Stimulated activated CD8-positive, alpha-beta memory T cell treated with anti-CD3 and anti-CD28 coated beads, Interleukin-7, amount 100 ng/mL, for 1 hour (primary cell): ENCODE results near the gene FBXL4.

Experiments
- DNase-seq, 2 donors: peaks; one replicate each; pipeline ENCODE4 v3.0.0-alpha.2; 2020; ENCODE audit warnings: low read depth in 2 of 2

Gene FBXL4

GRCh38 chr6:98838975-98839374, 108.8 kb downstream of the FBXL4 start:
- DNase-seq, result no peak

DNA sequence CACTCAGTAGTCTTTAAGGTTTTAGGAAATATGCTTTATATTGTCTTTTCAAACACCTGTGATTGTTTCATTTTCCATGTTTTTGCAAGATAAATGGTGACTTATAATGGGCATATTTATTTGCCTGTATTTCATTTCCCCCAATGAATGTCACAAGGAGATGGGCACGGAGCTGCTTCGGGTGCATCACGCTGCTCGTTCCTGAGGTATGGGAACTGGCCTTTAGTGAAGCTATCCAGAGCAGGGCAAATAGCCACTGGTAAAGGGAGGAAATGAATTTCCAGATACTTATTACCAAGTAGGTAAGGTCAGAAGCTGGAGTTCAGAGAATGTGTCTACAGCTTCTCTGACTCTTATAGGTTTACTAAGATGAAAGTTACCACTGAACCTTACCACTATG, 109.7 kb downstream of the FBXL4 start:
- DNase-seq, result no peak

DNA sequence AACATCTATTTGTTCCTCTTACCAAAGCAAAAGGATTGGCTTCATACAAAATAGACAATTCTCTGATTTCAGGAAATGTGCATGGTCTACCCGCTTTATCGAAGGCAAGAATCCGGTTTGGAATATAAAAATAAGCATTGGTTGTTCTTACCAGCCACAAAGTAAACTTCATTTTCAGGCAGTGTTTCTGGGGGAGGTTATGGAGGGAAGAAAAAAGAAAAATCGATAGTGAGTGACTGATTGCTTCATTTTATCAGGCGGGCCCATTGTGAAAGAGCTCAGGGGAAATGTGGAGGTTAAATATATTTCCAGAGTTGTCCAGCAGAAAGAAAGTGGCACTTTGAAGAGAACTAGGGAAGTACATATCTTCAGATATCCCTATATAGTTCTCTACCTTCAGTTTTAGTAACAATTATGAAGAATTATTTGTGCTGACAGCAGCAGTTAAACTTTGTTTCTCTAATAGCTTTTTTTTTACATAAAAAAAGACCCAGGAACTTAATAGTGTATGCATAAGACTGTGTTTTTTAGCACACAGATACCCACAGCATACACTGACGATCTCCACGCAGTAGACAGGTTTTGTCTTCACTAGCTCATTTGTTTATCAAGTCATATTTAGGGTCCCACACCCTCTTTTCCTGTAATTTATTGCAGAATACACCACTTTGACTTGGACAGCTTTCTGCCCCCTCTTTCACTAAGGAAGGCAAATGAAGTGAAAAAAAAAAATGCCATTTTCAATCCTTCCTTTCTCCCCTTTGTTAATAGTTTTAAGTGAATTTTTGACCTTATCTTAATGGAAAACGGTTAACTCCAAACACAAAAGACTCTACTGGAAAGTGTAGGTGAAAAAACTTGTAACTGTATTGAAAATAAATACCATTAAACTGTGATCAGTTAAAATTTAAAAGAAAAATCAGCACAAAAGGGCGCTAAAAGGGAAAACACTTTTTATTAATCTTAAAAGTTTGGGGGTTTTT, 110.5 kb downstream of the FBXL4 start:
- DNase-seq, result no peak

GRCh38 chr6:98836025-98836961, 111.5 kb downstream of the FBXL4 start:
- DNase-seq, result no peak

GRCh38 chr6:98835149-98836024, 112.4 kb downstream of the FBXL4 start:
- DNase-seq, result no peak

DNA sequence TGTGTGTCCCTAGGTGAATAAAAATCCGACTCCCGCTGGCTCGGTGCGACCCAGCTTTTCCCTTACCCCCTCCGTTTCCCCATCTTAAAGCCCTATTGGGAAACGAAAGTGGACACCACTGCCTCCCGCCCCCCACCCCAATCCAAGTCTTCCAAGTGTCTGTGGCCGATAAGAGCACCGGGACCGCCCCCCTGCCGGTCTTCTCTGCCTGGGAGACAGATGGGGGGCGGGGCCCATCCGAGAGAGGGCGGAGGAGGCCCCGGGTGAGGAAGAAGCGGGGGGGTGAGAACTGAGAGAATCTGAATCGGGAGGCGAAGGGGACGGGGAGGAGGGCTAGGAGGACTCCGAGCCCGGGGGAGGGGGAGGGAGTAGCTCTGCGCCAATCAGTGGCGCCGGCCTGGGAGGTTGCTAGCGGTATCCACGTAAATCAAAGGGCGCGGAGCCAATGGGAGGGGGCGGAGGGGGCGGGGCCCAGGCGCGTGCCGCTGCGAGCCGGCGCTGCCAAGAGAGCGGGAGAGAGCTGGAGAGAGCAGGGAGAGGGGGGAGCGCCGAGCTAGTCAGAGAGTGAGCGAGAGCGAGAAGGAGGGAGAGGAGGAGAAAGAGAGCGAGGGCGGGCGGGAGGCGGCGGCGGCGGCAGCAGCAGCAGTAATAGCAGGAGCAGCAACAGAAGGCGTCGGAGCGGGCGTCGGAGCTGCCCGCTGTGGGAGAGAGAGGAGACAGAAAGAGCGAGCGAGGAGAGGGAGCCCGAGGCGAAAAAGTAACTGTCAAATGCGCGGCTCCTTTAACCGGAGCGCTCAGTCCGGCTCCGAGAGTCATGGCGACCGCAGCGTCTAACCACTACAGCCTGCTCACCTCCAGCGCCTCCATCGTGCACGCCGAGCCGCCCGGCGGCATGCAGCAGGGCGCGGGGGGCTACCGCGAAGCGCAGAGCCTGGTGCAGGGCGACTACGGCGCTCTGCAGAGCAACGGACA, 113.4 kb downstream of the FBXL4 start, which contains the start of gene POU3F2:
POU3F2 (plus strand) TSS at position 515 of the 972 bp plus-strand sequence; CDS start at position 815, 300 bp downstream.
- peak in 1 of 2 donors; percentile 21 for DNase-seq

- DNase-seq, result no peak
Observed at GRCh38 chr6:98833307-98834059, 114.3 kb downstream of the FBXL4 start.

DNA sequence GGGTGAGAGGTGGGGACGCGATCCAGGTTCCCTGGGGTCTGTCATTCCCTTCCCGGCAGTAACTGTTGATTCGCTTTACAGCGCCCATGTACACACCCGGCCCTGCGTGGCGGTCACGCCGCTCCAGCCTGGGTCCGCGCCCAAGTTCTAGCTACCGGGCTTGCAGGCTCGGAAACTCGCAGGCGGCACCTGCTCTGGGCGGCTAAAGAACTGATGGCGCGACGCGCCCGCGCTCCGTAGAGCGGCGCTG, 114.8 kb downstream of the FBXL4 start:
- DNase-seq, result no peak

DNA sequence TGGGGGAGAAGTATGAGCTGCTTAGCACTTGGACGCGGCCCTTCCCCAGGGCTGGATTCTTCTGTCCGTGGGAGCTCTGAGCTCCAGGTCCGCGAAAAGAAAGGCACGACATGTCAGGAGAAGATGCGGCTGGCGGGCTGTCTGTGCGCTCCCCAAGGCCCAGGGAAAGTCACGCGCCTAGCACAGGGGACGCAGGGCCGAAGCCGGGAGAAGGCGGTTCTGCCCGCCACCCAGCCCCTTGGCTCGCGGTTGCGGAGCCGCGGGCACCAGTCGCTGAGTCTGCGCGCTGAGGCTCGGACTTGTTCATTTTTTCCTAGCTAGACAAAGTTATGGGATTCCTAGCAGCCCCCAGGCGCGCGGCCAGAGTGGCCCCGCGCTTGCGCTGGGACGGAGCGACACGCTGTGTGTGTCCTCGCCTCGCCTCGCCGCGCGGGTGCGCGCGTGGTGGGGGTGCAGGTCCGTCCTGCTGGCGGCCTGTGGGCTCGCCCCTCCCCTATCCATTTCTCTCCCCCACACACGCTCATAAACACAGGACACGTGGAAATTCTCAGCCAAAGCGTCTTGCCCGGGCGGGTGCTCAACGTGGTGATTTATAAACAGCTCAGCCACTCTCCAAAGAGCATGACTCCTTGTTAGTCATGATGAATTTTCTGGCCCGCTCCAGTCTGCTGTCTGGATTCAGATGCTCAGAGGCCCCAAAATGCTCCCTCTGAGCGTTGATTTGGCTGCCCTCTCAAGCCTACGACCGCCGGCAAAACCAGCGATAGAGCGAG, 115.3 kb downstream of the FBXL4 start:
- DNase-seq, result no peak

DNA sequence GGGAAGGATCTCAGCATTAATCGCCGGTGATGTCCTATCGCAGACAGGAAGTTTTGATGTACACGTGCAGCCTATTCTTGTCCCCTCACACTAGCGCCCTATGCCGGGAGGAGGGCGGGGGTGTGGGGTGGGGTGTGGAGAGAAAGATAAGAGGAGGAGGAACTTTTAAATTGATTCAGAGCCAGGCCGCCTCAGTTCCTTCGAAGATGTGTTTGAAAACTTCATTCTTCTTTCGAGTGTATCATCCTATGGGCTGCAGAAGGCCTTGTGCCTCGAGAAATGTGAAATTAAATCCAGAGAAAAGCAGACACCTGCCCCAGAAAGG, 115.8 kb downstream of the FBXL4 start:
- no peak for DNase-seq

DNA sequence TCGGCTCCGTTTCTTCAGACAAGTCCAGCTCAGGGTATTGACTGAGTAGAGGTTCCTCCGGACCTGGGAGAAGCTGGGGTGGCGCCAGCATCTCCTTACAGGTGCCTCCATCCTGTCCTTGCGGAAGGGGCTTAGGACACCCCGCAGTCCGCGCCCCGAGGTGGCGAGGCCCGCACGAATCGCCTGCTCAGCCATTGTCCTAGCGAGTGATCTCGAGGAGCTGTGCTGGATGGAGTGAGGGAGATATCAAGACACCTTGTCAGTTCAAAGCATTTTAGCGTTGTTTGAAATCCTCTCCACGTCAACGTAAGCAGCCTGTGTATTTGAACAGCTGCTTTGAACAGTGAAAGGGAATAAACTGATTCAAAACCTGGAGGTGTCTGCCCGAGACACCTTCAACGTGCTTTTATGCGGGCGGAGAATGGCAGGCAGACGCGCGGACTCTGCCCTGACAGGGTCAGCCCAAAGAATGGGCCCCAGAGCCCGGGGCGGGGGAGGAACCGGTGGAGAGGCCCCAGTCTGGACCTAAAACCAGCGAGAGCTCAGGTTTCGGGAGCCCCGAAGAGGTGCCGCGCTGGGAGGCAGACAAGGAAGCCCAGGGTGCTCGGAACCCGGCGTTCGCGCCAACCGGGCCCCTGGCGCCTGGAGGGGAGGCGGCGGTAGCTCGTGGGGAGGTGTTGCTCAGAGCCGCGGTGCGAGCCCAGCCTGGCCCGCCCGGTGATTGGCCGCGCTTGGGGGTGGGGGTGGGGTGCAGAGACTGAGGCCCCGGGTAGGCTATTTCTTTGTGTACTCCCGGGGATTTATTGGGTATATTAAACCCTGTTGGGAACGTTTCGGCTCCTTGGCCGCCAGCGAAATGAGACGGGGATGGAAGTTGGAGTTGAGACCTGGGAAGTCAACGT, 116.4 kb downstream of the FBXL4 start:
- DNase-seq, result no peak

GRCh38 chr6:98830146-98830545, 117.6 kb downstream of the FBXL4 start:
- no peak for DNase-seq

GRCh38 chr6:98828941-98829411, 118.8 kb downstream of the FBXL4 start:
- no peak for DNase-seq

- DNase-seq, result no peak
Observed at GRCh38 chr6:98828211-98828788, 119.4 kb downstream of the FBXL4 start.

DNA sequence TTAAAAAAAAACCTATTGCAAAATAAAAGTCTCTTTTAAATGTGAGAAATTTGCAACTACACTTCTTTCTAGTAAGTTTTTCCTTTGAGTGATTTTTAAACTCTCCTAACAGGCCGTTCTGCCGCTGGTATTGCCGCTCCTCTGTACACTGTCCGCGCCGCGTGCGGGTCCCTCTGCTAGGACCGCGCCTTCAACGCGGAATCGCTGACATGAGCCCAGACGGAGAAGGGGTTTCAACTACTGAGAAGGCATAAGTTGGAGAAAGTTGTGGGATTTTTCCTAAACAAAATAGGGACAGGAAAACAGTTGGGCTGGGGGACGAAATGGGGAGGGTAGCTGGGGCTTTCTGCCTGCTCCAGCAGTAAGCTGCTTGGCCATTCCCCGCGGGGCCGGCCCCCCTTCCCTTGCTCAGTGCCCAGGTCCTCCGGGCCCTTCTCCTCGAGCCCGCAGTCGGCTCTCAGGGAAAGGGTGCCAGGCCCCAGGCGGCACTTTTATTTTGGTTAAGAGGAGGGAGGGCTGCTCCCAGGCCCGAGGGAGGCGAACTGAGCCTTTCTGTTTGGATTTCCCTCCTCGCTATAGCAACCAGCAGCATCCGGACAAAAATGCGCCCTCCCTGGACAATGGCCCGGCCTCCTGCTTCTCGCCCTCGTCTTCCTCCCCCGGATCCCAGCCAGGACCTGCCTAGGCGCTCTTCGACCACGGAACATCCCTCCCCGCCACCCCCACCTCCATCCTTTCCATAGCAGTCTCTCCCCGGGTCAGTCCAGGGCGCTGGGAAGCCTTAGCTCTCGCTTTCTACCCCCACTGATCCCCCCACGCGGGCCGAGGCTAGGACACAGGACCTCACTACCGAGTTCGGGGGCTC, 120.2 kb downstream of the FBXL4 start:
- no peak for DNase-seq

DNA sequence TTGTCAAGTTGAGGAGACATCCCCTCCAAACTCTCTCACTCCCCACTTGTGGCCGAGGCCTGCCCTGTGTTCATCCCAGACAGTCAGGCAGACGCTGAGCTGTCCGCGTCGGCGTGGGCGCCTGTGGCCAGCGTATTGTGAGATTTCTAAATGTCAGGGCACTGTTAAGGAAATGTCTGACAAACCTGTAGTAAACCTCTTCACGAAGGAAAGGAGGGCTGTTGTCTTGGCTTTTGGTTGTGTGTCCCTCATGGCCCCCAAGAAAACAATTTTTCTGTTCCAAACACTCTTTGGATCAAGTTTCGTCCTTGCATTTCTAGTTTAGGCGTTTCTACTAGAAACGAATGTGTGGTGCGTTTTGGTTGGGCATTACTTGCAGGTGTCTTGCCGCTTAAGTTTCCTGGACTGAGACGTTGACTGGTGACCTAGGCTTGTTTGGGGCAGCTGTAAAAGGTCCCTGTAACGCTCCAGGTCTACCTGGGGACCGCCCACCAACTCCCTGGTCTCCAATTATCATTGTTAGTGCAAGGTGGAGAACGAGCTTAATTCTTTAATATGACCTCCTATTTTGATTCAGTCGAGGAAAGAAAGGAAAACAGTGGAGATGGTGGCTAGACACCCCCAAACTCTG, 122.0 kb downstream of the FBXL4 start:
- DNase-seq, result no peak
